Measurements from ENCODE around the gene DDOST. TPM values are rescaled to one million over a fixed set of nuclear protein-coding genes. Genes with fewer than 3 reads are reported as not detected.

The DDOST gene
- polyA plus RNA-seq, 3 donors = 125 to 245 (median 241) TPM

DNA sequence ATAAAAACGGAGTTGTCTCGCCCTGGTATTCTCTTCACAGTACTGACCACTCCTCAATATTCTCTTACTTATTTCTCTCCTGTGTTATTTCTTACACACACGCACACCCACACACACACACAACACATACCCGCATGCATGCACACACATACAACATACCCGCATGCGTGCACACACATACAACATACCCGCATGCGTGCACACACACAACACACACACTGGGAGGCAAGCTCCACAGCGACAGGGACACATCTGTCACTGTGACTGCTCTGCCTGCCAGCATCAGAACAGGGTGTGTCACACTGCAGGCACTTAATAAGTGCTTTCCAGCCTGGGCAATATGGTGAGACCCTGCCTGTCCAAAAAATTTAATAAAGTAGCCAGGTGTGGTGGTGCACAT, 20.8 kb upstream of the DDOST start:
- peaks cover 0 to 6% (median 4%) of the 10 kb centered on the region in 7 donors for H3K9me3 Mint-ChIP-seq
- H3K9me3 ChIP-seq (replicated peaks in 1 of 2; ENCODE audit: control insufficient read depth in 1 of 2, insufficient read depth in 1 of 2, low read length in 2 of 2) = peaks cover 0 to 4% of the 10 kb centered on the region in 2 donors
- no peak for DNase-seq
- H3K36me3 ChIP-seq (replicated peaks in 1 of 2; ENCODE audit: control insufficient read depth in 1 of 2, insufficient read depth in 2 of 2, low read length in 2 of 2) = no peaks in the 10 kb centered on the region
- peaks cover 0 to 1% (median 1%) of the 10 kb centered on the region in 3 donors for H3K27me3 Mint-ChIP-seq (ENCODE audit: low read depth in 3 of 3)
- H3K4me2 ChIP-seq (replicated peaks; ENCODE audit: extremely low read depth, low read length, poor library complexity, severe bottlenecking) = no peak overlapping the region
- no peak overlapping the region for H2AFZ ChIP-seq (ENCODE audit: insufficient read depth, low read depth, low read length, poor library complexity, severe bottlenecking)
- peaks cover 2 to 7% of the 10 kb centered on the region in 2 donors for H3K36me3 Mint-ChIP-seq
- no peak overlapping the region for H3K9ac ChIP-seq (ENCODE audit: insufficient read depth, low read length, poor library complexity, severe bottlenecking)
- no peaks in the 10 kb centered on the region for H3K27me3 ChIP-seq (ENCODE audit: control insufficient read depth in 2 of 2, insufficient read depth in 2 of 2, low read length in 2 of 2)
- H3K27ac Mint-ChIP-seq = peak overlapping the region in 1 of 7 donors; percentile 57
- H3K4me3 ChIP-seq (replicated peaks in 1 of 3; ENCODE audit: low read depth in 2 of 3, low read length in 3 of 3) = no peak overlapping the region
- peaks cover 6% of the 10 kb centered on the region for H3K79me2 ChIP-seq (ENCODE audit: insufficient read depth, low read length)
- intact Hi-C loops (cut with micrococcal nuclease) = no loop called here
- H3K27ac ChIP-seq (ENCODE audit: low read depth in 1 of 2, low read length in 2 of 2) = no peak overlapping the region
- peaks cover 53% of the 10 kb centered on the region for H3K4me1 Mint-ChIP-seq
- H3K4me1 ChIP-seq (ENCODE audit: control insufficient read depth in 1 of 2, insufficient read depth in 2 of 2, low read length in 2 of 2) = peaks cover 44 to 49% of the 10 kb centered on the region in 2 donors
- WGBS (ENCODE audit: insufficient coverage) = 95% methylated on average over 9 of the region's 9 CpGs
- no peak overlapping the region for H3K4me3 Mint-ChIP-seq
- TF ChIP-seq, protein P1, sequence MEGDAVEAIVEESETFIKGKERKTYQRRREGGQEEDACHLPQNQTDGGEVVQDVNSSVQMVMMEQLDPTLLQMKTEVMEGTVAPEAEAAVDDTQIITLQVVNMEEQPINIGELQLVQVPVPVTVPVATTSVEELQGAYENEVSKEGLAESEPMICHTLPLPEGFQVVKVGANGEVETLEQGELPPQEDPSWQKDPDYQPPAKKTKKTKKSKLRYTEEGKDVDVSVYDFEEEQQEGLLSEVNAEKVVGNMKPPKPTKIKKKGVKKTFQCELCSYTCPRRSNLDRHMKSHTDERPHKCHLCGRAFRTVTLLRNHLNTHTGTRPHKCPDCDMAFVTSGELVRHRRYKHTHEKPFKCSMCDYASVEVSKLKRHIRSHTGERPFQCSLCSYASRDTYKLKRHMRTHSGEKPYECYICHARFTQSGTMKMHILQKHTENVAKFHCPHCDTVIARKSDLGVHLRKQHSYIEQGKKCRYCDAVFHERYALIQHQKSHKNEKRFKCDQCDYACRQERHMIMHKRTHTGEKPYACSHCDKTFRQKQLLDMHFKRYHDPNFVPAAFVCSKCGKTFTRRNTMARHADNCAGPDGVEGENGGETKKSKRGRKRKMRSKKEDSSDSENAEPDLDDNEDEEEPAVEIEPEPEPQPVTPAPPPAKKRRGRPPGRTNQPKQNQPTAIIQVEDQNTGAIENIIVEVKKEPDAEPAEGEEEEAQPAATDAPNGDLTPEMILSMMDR (IDR thresholded peaks at IDR 0.05) = no peak
- no peaks in the 10 kb centered on the region for H4K20me1 ChIP-seq (ENCODE audit: insufficient read depth, low read length)

DNA sequence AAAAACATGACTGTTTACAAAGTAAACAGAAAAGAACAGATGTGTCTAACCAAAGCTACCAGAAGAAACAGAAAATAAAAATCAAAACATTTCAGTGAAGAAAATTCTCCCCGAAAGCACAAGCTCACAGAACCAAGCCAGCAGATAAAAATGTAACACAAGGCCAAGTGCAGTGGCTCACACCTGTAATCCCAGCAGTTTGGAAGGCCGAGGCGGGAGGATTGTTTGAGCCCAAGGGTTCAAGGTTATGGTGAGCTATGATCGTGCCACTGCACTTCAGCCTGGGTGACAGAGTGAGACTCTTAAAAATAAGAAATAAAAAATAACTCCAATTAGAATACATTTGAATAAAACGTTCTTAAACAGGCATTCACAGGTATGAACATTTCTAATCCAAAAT, 19.1 kb upstream of the DDOST start:
- WGBS (ENCODE audit: insufficient coverage) = 100% methylated on average over 1 of the region's 5 CpGs
- peaks cover 0 to 6% (median 4%) of the 10 kb centered on the region in 7 donors for H3K9me3 Mint-ChIP-seq
- no peaks in the 10 kb centered on the region for H4K20me1 ChIP-seq (ENCODE audit: insufficient read depth, low read length)
- H3K36me3 ChIP-seq (replicated peaks in 1 of 2; ENCODE audit: control insufficient read depth in 1 of 2, insufficient read depth in 2 of 2, low read length in 2 of 2) = no peaks in the 10 kb centered on the region
- H3K4me3 Mint-ChIP-seq = no peak overlapping the region
- peaks cover 0 to 1% (median 1%) of the 10 kb centered on the region in 3 donors for H3K27me3 Mint-ChIP-seq (ENCODE audit: low read depth in 3 of 3)
- no peak for DNase-seq
- H3K27ac ChIP-seq (ENCODE audit: low read depth in 1 of 2, low read length in 2 of 2) = no peak overlapping the region
- peaks cover 42 to 43% of the 10 kb centered on the region in 2 donors for H3K4me1 ChIP-seq (ENCODE audit: control insufficient read depth in 1 of 2, insufficient read depth in 2 of 2, low read length in 2 of 2)
- TF ChIP-seq, protein P1 (IDR thresholded peaks at IDR 0.05) = no peak
- H3K27me3 ChIP-seq (ENCODE audit: control insufficient read depth in 2 of 2, insufficient read depth in 2 of 2, low read length in 2 of 2) = no peaks in the 10 kb centered on the region
- H3K4me3 ChIP-seq (replicated peaks in 1 of 3; ENCODE audit: low read depth in 2 of 3, low read length in 3 of 3) = no peak overlapping the region
- H3K4me2 ChIP-seq (replicated peaks; ENCODE audit: extremely low read depth, low read length, poor library complexity, severe bottlenecking) = no peak overlapping the region
- peaks cover 48% of the 10 kb centered on the region for H3K4me1 Mint-ChIP-seq
- H3K36me3 Mint-ChIP-seq = peaks cover 2 to 7% of the 10 kb centered on the region in 2 donors
- no peak overlapping the region for H2AFZ ChIP-seq (ENCODE audit: insufficient read depth, low read depth, low read length, poor library complexity, severe bottlenecking)
- no peak overlapping the region for H3K9ac ChIP-seq (ENCODE audit: insufficient read depth, low read length, poor library complexity, severe bottlenecking)
- intact Hi-C loops (cut with micrococcal nuclease) = no loop called here
- peaks cover 0 to 4% of the 10 kb centered on the region in 2 donors for H3K9me3 ChIP-seq (replicated peaks in 1 of 2; ENCODE audit: control insufficient read depth in 1 of 2, insufficient read depth in 1 of 2, low read length in 2 of 2)
- peaks cover 6% of the 10 kb centered on the region for H3K79me2 ChIP-seq (ENCODE audit: insufficient read depth, low read length)
- H3K27ac Mint-ChIP-seq = no peak overlapping the region

Data from CD14-positive monocyte (primary cell).